Suprapubic skin (tissue), 2 donors: ENCODE results near the gene CHL1.

Experiments used
- EP300 ChIP-seq: sonication (generic); formaldehyde crosslinking; IDR thresholded peaks from one replicate; pipeline ENCODE4 v1.6.1; 2017; ENCODE audit warnings: antibody characterized with exemption
- POLR2A ChIP-seq, 2 donors: fragments of 450-650 bp; IDR thresholded peaks; one replicate each; pipeline ENCODE4 v1.6.1; 2017; ENCODE audit warnings: antibody characterized with exemption in 2 of 2, mild to moderate bottlenecking in 2 of 2, moderate library complexity in 2 of 2

GRCh38 chr3:277873-278272, 81.3 kb downstream of the CHL1 start:
- TF ChIP-seq POLR2A (IDR thresholded peaks at IDR 0.05) (no peak), EP300 (no peak)
